HG03558 (cell line): ENCODE data around the gene EIF5AL1.
A peak's percentile ranks its signal among the peaks of the same experiment; 100 is the strongest.
"Not testable (repeated sequence)": the region's sequence is repeated elsewhere in the genome, so short reads cannot be mapped to it uniquely, and the experiment has no call there.

ENCODE experiments used
- ATAC-seq: cut with Tn5 transposase; IDR thresholded peaks from one replicate; pipeline ENCODE4 v1.9.1; 2021; ENCODE audit warnings: moderate number of reproducible peaks; ENCODE audit not compliant: unreplicated experiment; ENCODE audit errors: extremely low read depth

The EIF5AL1 gene

DNA sequence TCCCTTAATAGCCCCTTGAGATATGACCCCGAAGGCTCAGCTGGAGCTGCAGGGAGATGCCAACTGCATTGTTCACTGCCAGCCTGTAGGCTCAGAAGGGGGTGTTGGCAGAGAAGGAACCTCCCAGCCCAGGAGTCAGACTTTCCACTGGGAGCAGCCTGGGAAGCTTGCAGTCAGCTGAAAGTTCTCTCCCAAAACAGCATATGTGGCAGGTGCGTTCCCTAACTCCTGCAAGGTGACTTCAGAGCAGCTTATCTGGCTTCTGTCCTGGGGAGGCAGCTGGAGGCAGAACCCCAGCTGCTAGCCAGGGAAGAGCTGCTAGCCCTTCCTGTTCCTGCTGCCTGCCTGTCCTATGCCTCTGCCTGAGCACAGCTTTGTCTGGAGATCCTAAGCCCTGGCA, 39.8 kb downstream of the EIF5AL1 start:
- ATAC-seq: no peak

DNA sequence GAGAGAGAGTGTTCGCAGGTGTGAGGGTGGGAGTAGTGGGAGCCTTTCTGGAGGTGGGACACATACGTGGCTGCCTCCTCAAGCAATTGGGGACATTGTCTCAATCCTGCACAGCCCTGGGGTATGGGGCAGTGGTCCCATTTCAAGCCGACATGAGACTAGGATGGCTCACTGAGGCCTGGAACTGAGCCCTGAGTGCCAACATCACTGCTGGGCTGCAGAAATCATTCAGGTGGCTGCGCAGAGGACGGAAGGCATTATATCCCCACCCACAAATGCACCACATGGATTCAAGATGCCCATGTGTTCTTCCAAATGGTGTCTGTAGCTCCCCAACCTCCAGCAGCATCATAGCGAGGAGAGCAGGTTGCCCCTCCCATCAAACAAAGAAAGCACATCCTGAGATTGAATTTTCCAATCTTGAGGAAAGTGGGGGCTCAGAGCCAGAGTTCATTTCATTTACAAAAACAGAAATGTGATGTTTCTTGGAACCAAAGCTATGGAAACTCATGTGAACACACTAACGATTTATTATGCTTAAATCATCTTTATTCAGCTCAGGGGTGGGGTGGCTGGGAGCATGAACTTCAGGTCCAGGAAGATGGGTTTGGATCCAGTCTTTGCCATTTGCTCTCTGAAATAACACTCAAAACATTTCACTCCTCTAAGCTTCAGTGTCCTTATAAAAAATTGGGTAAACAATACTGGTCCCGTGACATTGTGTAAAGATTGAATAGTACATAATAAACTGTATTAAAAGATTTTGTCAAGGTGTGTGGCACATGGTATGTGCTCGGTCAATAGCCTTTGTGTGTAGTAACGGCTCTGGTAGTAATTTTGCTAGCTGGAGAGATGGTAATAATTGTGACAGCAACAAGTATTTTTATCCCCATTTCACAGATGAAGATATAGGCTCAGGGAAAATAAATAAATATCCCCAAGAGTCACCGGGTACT, 43.3 kb downstream of the EIF5AL1 start:
- ATAC-seq: no peak

DNA sequence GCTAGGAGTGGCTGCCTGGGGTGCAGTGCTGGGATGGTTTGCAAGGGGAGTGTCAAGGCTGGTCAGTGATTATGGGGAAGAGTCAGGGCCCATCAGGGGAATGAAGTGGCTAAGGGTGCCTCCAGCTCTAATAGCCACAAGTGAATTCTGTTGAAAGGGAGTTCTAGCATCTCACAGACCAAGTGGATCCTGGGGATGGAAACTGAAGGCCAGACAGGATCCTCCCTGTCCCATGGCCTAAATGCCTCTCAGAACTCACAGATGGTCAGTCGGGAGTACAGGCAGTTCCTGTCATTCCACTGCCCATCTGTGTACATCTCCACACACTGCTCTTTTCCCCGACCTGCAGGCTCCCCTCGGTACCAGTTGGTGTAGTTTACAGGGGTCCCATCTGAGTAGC, 44.6 kb downstream of the EIF5AL1 start:
- ATAC-seq: not testable (repeated sequence)

DNA sequence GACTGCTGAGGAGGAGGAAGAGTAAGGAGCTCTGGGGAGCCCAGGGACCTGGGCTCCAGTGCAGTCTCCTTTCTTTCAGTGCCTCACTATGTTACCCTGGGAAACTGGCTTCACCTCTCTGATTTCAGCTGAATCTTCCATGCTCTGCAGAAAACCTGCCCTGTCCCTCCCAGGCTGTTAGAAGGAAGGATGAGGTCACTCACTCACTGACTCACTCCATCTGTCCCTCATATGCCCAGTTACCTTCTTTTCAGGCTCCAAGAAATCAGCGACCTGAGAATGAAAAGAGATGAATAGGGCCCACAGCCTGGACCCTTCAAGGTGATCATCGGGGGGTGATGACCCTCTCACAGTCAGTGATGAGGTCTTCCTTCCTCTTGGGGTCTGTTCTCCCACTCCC, 47.4 kb downstream of the EIF5AL1 start:
- ATAC-seq: no peak

DNA sequence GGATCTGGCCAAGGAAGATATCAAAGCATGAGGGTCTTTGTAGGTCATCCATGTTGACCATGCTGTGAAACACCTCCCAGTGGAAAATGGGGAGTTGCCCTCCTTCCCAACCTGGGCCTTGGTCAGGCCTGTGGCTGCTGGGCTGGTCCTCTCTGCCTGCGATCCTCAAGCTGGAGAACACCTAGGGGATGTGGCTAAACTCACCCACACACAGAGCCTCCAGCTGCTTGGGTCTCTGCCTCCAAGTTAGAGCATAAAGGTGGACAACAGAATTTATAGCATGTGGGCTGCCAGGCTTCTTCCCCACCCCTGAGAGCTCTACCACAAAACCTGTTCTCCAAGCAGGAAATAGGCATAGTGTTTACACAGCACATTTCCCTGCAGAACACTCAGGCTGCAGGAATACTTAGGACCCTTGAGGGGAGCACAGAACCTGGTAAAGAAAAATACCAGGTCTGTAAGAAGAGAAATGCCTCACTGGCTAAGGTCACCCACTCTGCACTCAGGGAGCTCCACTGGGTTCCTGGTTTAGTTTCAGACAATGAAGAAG, 47.9 kb downstream of the EIF5AL1 start, which contains the start of gene SFTPA2:
SFTPA2 (minus strand) TSS at position 248 of the 550 bp plus-strand sequence. CDS start 924 bp downstream, outside the sequence.
- no peak for ATAC-seq

DNA sequence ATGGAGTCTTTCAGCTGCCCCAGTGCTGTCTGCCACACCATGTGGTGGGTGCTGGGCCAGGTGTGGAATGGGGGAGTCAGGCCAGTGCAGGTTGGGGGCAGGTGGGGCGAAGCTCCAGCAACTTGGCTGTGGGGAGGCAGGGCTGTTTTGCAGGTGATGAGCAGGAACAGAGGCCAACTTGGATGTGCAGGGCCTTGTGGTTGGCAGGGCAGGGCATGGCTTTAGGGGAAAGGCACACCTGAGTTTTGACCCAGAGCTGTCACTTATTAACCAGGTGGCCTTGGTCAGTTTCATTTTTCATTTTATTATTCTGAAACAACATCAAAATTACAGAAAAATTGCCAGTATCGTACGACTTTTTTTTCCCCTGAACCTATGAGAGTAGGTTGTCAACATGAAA, 48.9 kb downstream of the EIF5AL1 start:
- ATAC-seq: no peak

DNA sequence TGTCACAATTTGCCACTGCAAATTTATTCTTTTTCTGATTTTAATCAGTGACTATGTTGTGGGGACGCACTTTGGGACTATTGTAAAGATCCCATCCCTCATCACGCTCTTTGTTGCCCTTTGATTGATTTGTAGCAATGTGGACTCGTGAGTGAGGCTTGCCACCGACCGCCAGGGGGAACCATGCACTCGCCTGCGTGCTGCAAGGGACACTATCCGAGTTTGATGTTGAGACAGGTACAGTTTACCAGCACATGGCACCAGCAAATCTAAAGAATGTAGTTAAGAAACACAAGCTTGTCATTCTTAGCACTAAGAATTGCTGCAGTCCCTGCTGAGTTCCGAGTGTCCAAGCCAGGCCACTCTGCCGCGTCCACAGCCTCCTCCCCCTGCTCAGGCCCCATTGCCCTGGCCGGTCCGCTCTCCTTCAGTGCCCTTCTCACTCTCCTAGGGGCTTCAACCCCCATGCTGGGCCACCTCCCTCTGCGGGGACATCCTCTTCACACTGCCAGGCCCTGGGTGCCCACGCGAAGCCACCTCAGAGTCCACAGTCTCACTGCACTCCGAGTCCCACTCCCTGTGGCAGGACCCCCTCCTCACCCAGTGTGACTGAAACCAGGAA, 49.9 kb downstream of the EIF5AL1 start:
- ATAC-seq: peak; percentile 80

DNA sequence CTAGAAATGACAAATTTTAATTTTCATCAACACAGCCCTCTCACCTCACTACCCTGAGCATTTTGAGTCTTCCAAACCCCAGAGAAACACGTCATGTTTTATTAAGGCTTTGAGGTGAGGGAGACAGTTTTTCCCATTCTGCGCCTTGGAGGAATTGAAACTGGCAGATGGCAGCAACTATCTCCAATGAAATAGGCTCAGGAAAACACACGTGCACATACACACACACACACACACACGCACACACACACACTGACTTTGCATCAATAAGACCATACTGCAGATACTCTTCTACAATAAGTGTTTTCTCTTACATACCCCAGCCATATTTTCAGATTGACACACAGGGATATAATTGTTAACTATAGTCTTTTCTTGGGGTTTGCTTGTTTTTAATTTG, 51.1 kb downstream of the EIF5AL1 start:
- no peak for ATAC-seq
